Omental fat pad (tissue), 4 donors: ENCODE measurements around the gene ARHGEF40. TPM values are rescaled to one million over a fixed set of nuclear protein-coding genes. Genes with fewer than 3 reads are reported as not detected.

ENCODE experiments used
- ATAC-seq: fragments of 150-250 bp; one replicate; pipeline ENCODE4 v1.9.1; 2016; ENCODE audit warnings: mild to moderate bottlenecking, moderate library complexity; ENCODE audit not compliant: low FRiP score
- DNase-seq: peaks from one replicate; pipeline ENCODE4 v3.0.0-alpha.2; 2019; ENCODE audit warnings: low spot score
- small RNA-seq: library from RNA; depleted of rRNA; stranded (forward); fragments of <200 nt; gene quantifications from one replicate; pipeline ENCODE3, GENCODE V24; 2016
- total RNA-seq, 4 donors: library from RNA; depleted of rRNA; stranded (reverse); fragments of >200 nt; gene quantifications; one replicate each; pipeline ENCODE4 v1.1.0, GENCODE V29; 2016
- TF ChIP-seq, protein P1 (sequence below), 3 donors: fragments of 450-650 bp; IDR thresholded peaks; one replicate each; pipeline ENCODE4 v1.5.1; 2016 to 2017; ENCODE audit warnings: antibody characterized with exemption in 3 of 3, mild to moderate bottlenecking in 3 of 3, moderate library complexity in 2 of 3

The ARHGEF40 gene
- total RNA-seq, 4 donors from 2014 or later = 30.0 to 91.3 (median 40.6) TPM

DNA sequence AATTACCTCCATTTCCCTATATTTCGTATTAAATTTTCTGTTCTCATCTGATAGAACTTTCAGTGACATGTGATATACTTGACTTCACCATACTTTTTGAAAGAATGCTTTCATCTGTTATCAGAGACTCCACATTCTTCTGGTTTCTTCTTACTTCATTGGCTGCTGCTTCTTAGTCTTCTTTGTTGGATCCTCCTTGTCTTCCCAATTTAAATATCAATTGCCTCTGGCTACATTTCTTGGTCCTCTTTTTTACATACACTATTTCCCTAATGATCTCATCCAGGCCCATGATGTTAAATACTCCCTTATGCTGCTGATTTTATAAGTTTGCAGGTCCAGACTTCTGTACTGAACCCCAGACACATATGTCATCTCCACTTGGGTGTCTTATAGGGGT is 63.8 kb downstream of the ARHGEF40 start:
- ATAC-seq (no peak), DNase-seq (no peak)
- TF ChIP-seq, protein P1, sequence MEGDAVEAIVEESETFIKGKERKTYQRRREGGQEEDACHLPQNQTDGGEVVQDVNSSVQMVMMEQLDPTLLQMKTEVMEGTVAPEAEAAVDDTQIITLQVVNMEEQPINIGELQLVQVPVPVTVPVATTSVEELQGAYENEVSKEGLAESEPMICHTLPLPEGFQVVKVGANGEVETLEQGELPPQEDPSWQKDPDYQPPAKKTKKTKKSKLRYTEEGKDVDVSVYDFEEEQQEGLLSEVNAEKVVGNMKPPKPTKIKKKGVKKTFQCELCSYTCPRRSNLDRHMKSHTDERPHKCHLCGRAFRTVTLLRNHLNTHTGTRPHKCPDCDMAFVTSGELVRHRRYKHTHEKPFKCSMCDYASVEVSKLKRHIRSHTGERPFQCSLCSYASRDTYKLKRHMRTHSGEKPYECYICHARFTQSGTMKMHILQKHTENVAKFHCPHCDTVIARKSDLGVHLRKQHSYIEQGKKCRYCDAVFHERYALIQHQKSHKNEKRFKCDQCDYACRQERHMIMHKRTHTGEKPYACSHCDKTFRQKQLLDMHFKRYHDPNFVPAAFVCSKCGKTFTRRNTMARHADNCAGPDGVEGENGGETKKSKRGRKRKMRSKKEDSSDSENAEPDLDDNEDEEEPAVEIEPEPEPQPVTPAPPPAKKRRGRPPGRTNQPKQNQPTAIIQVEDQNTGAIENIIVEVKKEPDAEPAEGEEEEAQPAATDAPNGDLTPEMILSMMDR (IDR thresholded peaks at IDR 0.05) = no peak

DNA sequence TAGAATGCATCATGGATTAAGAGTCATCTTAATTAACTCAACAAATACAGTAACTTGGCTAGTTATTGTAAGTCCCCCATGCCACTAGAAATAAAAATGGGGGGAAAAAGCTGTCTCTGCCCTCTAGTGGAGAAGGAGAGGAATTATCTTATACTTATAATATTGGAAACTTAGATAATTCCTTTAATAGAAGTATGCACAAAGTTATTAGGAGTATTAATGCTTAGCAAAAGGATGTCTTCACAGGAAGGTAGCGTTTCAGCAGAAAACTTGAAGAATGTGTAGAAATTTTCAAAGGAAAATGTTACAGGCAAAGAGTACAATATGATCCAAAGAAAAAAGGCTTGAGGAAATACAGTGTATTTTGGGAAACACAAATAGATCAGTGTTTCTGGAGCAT is 65.9 kb downstream of the ARHGEF40 start:
- DNase-seq = no peak
- no peak for ATAC-seq
- TF ChIP-seq, protein P1 (IDR thresholded peaks at IDR 0.05) = no peak

Small RNA genes within 50 kb of the gene (small RNA-seq; reads per million reads assigned to genes)
- gene RNU6-252P = not detected

Other genes with a start within 250 kb of the ARHGEF40 start
- not detected for gene RNASE3, start 178.9 kb upstream of the ARHGEF40 start, total RNA-seq
- gene RNASE2, start 114.8 kb upstream of the ARHGEF40 start, total RNA-seq = 1 to 10 TPM; 2.5 to 8.2 (median 5.5) TPM
- gene METTL17, start 80.3 kb upstream of the ARHGEF40 start, total RNA-seq = 10 to 100 TPM; 36.8 to 89.7 (median 51.3) TPM
- not detected for gene SLC39A2, start 71.0 kb upstream of the ARHGEF40 start, total RNA-seq
- 100 to 1,000 TPM; 169 to 444 (median 218) TPM for gene NDRG2, start 45.2 kb upstream of the ARHGEF40 start, total RNA-seq
- not detected for gene TPPP2, start 40.1 kb upstream of the ARHGEF40 start, total RNA-seq
- gene RNASE13, start 35.5 kb upstream of the ARHGEF40 start, total RNA-seq = not detected
- gene RNASE7, start 27.9 kb upstream of the ARHGEF40 start, total RNA-seq = not detected
- not detected for gene RNASE8, start 12.5 kb upstream of the ARHGEF40 start, total RNA-seq
- gene ZNF219, start 28.4 kb downstream of the ARHGEF40 start, total RNA-seq = 10 to 100 TPM; 19.2 to 56.3 (median 38.1) TPM
- gene TMEM253, start 30.8 kb downstream of the ARHGEF40 start, total RNA-seq = 1 to 10 TPM in 1 of 4 donors, under 1 TPM in 1, not detected in 2; 0.75 to 2.4 TPM
- gene OR5AU1, start 85.8 kb downstream of the ARHGEF40 start, total RNA-seq = under 1 TPM in 1 of 4 donors, not detected in 3; 0.09 TPM
- 100 to 1,000 TPM; 361 to 619 (median 454) TPM for gene HNRNPC, start 199.1 kb downstream of the ARHGEF40 start, total RNA-seq
- 1 to 10 TPM in 1 of 4 donors, under 1 TPM in 3; 0.19 to 1.2 (median 0.53) TPM for gene RPGRIP1, start 209.8 kb downstream of the ARHGEF40 start, total RNA-seq